ENCODE results near the gene PSTPIP2. TPM values are rescaled to one million over a fixed set of nuclear protein-coding genes. Genes with fewer than 3 reads are reported as not detected.
A peak's percentile ranks its signal among the peaks of the same experiment; 100 is the strongest.

Gene PSTPIP2, protein sequence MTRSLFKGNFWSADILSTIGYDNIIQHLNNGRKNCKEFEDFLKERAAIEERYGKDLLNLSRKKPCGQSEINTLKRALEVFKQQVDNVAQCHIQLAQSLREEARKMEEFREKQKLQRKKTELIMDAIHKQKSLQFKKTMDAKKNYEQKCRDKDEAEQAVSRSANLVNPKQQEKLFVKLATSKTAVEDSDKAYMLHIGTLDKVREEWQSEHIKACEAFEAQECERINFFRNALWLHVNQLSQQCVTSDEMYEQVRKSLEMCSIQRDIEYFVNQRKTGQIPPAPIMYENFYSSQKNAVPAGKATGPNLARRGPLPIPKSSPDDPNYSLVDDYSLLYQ
- total RNA-seq (ENCODE audit: low replicate concordance) = 9.6 and 10.5 TPM in 2 replicates
- long read RNA-seq, transcript PSTPIP2-201 (15 exons, 3,000 nt) = major isoform, 18 of 28 reads
- long read RNA-seq, partial matches to known transcripts = 1 of 28 reads
- long read RNA-seq, other reads (novel, unspliced or antisense) = 9 of 28 reads

DNA sequence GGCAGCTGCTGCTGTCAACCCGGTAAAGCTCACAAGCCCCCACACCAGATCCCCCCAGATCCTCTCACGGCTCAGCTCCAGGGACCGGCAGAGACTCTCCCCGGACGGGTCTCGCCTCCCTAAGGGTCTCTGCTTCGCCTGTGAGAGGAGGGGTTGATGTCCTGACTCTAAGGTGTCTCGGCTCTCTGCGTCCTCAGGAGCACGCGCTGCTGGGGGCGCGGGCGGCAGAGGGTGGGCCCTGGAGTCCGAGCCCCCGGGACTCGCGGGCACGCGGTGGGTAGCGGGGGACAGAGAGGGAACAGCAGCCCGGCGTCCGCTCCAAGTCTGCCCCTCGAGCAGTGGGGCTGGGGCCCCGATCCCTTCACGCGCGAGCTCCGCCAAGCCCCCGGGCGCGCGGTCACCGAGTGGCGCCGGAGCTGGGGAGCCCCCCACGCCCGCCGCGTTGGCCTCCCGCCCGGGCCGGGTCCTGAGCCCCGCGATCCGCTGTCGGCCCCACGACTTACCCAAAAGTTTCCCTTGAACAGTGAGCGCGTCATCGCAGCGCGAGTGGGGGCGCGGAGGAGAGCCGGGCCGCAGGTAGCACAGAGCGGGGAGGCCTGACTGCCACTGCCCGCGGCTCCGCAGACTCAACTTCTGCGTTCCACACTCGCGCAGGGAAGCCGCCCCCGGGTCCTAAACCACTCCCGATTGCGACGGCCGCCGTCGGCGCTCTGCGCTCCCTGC, at the start of gene PSTPIP2:
TSS of gene PSTPIP2 (minus strand) at position 608 of the 723 bp plus-strand sequence. CDS start at position 536, 72 bp downstream.
- peak within 1 kb of the TSS; percentile 88 for H3K4me3 Mint-ChIP-seq
- H3K27me3 Mint-ChIP-seq = peaks cover 2% of the 10 kb centered on the region
- H3K9me3 Mint-ChIP-seq = no peaks in the 10 kb centered on the region
- peak within 1 kb of the TSS; percentile 58 for H3K27ac Mint-ChIP-seq
- TF ChIP-seq, protein P1, sequence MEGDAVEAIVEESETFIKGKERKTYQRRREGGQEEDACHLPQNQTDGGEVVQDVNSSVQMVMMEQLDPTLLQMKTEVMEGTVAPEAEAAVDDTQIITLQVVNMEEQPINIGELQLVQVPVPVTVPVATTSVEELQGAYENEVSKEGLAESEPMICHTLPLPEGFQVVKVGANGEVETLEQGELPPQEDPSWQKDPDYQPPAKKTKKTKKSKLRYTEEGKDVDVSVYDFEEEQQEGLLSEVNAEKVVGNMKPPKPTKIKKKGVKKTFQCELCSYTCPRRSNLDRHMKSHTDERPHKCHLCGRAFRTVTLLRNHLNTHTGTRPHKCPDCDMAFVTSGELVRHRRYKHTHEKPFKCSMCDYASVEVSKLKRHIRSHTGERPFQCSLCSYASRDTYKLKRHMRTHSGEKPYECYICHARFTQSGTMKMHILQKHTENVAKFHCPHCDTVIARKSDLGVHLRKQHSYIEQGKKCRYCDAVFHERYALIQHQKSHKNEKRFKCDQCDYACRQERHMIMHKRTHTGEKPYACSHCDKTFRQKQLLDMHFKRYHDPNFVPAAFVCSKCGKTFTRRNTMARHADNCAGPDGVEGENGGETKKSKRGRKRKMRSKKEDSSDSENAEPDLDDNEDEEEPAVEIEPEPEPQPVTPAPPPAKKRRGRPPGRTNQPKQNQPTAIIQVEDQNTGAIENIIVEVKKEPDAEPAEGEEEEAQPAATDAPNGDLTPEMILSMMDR (conservative IDR thresholded peaks at IDR 0.05) = no peak
- peak; percentile 82 for DNase-seq (ENCODE audit: extremely low spot score, unreplicated experiment)
- peaks cover 17% of the 10 kb centered on the region for H3K4me1 Mint-ChIP-seq (ENCODE audit: unreplicated experiment)
- H3K36me3 Mint-ChIP-seq = no peaks in the 10 kb centered on the region

DNA sequence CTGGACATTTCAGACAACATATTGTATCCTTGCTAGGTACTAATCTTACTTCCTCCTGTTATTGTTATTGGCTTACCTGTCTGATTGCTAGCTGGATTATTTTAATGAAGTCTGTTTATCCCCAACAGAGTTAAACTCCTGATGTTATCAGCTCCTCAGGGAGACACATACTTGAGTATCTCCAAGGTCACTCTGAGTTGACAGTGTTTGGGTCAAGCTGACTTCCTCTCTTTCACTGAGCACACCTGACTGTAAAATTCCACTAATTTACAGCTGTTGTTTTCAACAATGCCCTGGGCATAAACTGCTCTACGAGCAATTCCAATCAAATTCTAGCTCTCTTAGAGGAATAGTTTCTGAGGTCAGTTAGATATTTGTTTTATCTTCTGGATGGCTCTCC, 41.7 kb upstream of the PSTPIP2 start:
- no peak for DNase-seq (ENCODE audit: extremely low spot score, unreplicated experiment)
- TF ChIP-seq, protein P1 (conservative IDR thresholded peaks at IDR 0.05) = no peak
- Mint-ChIP-seq H3K36me3 (peaks cover 37% of the 10 kb centered on the region), H3K27me3 (no peaks in the 10 kb centered on the region), H3K9me3 (no peaks in the 10 kb centered on the region), H3K27ac (no peak overlapping the region), H3K4me3 (no peak overlapping the region), H3K4me1 (ENCODE audit: unreplicated experiment) (no peaks in the 10 kb centered on the region)

DNA sequence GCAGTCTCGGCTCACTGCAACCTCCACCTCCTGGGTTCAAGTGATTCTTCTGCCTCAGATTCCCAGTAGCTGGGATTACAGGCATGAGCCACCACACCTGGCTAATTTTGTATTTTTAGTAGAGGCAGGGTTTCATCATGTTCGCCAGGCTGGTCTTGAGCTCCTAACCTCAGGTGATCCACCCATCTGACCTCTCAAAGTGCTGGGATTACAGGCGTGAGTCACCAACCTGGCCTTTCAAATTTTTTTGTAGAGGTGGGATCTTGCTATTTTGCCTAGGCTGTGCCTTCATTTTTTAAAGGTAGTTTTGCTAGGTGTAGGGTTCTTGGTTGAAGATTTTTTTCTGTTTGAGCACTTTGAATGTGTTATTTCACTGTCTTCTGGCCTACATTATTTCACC, 38.3 kb upstream of the PSTPIP2 start:
- DNase-seq (ENCODE audit: extremely low spot score, unreplicated experiment) = no peak
- no peak overlapping the region for H3K4me3 Mint-ChIP-seq
- H3K36me3 Mint-ChIP-seq = peaks cover 33% of the 10 kb centered on the region
- H3K4me1 Mint-ChIP-seq (ENCODE audit: unreplicated experiment) = no peaks in the 10 kb centered on the region
- H3K9me3 Mint-ChIP-seq = no peaks in the 10 kb centered on the region
- TF ChIP-seq, protein P1 (conservative IDR thresholded peaks at IDR 0.05) = no peak
- H3K27ac Mint-ChIP-seq = no peak overlapping the region
- no peaks in the 10 kb centered on the region for H3K27me3 Mint-ChIP-seq

DNA sequence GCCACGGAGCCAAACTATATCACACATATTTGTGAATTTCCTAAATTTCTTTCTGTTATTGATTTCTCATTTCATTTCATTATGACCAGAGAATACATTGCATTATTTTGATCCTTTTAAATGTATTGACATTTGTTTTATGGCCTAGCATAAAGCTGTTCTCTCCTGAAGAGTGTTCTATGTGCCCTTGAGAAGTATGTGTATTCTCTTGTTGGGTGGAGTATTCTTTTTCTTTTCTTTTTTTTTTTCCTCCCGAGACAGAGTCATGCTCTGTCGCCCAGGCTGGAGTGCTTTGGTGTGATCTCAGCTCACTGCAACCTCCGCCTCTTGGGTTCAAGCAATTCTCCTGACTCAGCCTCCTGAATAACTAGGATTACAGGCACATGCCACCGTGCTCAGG, 37.3 kb upstream of the PSTPIP2 start:
- Mint-ChIP-seq H3K36me3 (peaks cover 33% of the 10 kb centered on the region), H3K27me3 (no peaks in the 10 kb centered on the region), H3K4me3 (no peak overlapping the region), H3K4me1 (ENCODE audit: unreplicated experiment) (peaks cover 5% of the 10 kb centered on the region), H3K9me3 (no peaks in the 10 kb centered on the region), H3K27ac (no peak overlapping the region)
- DNase-seq (ENCODE audit: extremely low spot score, unreplicated experiment) = no peak
- TF ChIP-seq, protein P1 (conservative IDR thresholded peaks at IDR 0.05) = no peak

DNA sequence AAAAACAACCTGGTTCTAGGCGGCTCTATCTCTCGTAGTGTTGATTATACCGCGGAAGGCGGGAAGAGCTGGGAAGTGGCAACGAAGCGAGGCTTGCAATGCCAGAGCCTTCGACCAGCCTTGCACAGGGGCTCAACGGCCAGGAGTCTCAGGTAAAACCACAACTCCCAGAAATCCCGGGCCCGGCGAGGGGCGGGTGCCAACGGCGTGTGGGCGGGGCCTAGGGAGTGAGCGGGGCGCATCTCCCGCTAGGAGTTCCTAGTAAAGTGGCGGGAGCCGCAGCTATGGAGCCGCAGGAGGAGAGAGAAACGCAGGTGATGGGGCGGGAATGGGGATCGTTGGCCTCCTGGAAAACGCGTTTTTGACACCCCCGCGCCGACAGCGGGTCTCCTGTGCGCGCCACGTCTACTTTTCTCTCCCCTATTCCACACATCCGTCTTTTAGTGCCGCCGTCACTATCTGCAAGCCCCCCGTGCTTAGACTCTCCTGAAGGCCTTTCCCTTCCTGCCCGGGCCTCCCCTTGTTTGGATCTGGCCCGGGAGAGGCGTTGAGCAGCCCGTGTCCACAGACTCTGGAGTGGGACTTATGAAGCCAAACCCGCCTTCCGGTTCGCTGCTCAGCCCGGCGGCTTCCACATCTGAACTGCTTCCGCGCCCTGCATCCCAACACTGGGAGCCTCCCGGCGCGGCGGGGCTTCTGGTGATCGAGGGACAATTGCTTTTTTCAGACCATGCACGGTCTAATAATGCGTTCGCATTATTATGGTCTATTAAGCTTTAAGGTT, 32.3 kb upstream of the PSTPIP2 start, which contains the start of gene HAUS1:
TSS of gene HAUS1 (plus strand) at position 258 of the 784 bp plus-strand sequence. CDS start at position 285, 27 bp downstream.
- Mint-ChIP-seq H3K27me3 (no peaks in the 10 kb centered on the region), H3K4me1 (ENCODE audit: unreplicated experiment) (peaks cover 10% of the 10 kb centered on the region), H3K4me3 (peak within 1 kb of the TSS; percentile 97), H3K27ac (peak within 1 kb of the TSS; percentile 86), H3K9me3 (no peaks in the 10 kb centered on the region), H3K36me3 (peaks cover 10% of the 10 kb centered on the region)
- TF ChIP-seq, protein P1 (conservative IDR thresholded peaks at IDR 0.05) = no peak
- DNase-seq (ENCODE audit: extremely low spot score, unreplicated experiment) = peak; percentile 93

Data from type B pancreatic cell (in vitro differentiated cells).